Activated naive CD4-positive, alpha-beta T cell treated with anti-CD3 and anti-CD28 coated beads for 36 hours (primary cell): Measurements from ENCODE around the gene SVEP1. TPM values are rescaled to one million over a fixed set of nuclear protein-coding genes. Genes with fewer than 3 reads are reported as not detected.
"Not testable (repeated sequence)": the region's sequence is repeated elsewhere in the genome, so short reads cannot be mapped to it uniquely, and the experiment has no call there.

Experiments
- CTCF ChIA-PET: fragments of 350-600 bp; sonication (Branson Sonifier 250); formaldehyde crosslinking; loops from one replicate; lab custom pipeline; 2021; ENCODE audit warnings: antibody characterized with exemption; lab: Charles Lee
- DNase-seq: peaks from one replicate; pipeline ENCODE4 v3.0.0-alpha.2; 2020
- H3K27ac Mint-ChIP-seq: one replicate; pipeline ENCODE4 v1.8.0; 2021; ENCODE audit warnings: mild to moderate bottlenecking, mixed read lengths
- H3K27me3 Mint-ChIP-seq: one replicate; pipeline ENCODE4 v1.8.0; 2021; ENCODE audit warnings: low read depth, mixed read lengths
- H3K36me3 Mint-ChIP-seq: one replicate; pipeline ENCODE4 v1.8.0; 2021; ENCODE audit warnings: low read depth, mixed read lengths
- H3K4me1 Mint-ChIP-seq: one replicate; pipeline ENCODE4 v1.8.0; 2021; ENCODE audit warnings: low read depth, mixed read lengths
- H3K4me3 Mint-ChIP-seq: one replicate; pipeline ENCODE4 v1.8.0; 2021; ENCODE audit warnings: mild to moderate bottlenecking, moderate library complexity, mixed read lengths
- H3K9me3 Mint-ChIP-seq: one replicate; pipeline ENCODE4 v1.8.0; 2021; ENCODE audit warnings: mixed read lengths
- intact Hi-C: fragments of 100-400 bp; cut with micrococcal nuclease; formaldehyde crosslinking; loops from one replicate; pipeline ENCODE4 v1.15.1; 2023
- total RNA-seq, 2 experiments: library from RNA; stranded (reverse); gene quantifications; one replicate each; pipeline ENCODE4 v1.2.3, GENCODE V29; 2021

The SVEP1 gene
- total RNA-seq, 2 experiments from 2014 or later = not detected

DNA sequence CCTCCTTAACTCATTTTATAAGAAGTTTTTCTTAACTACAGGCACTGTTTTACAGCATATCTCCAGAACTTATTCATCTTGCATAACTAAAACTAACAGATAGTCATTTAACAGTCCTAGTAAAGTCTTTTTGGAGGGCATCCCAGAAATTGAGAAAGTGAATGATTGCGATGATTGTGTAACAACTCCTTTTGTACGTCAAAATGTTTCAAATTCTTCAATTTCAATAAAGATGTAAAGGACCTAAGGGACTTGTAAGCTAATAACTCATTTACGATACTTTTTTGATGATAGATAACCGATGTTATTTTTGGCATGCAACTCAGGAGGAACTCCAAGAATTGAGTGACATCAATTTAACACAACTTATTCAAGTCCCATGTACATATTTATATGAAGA, 42.7 kb downstream of the SVEP1 start:
- Mint-ChIP-seq H3K9me3 (no peaks in the 10 kb centered on the region), H3K27ac (no peak overlapping the region), H3K4me1 (no peaks in the 10 kb centered on the region), H3K27me3 (peaks cover 4% of the 10 kb centered on the region), H3K36me3 (no peaks in the 10 kb centered on the region), H3K4me3 (no peak overlapping the region)
- intact Hi-C loops = loop anchor here (10.0 kb wide), 1 partner anchor 62 kb away; no protein-coding TSS in a partner anchor
- CTCF ChIA-PET = no interaction called here
- no peak for DNase-seq

DNA sequence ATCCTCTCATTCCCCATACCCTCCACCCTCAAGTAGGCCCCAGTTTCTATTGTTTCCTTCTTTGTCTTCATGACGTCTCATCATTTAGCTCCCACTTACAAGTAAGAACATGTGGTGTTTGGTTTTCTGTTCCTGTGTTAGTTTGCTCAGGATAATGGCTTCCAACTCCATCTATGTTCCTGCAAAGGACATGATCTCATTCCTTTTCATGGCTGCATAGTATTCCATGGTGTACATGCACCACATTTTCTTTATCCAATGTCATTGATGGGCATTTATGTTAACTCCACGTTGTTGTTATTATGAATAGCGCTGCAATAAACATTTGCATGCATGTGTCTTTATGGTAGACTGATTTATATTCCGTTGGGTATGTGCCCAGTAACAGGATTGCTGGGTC, 45.4 kb downstream of the SVEP1 start:
- intact Hi-C loops = loop anchor here (10.0 kb wide), 1 partner anchor 59 kb away; no protein-coding TSS in a partner anchor
- H3K9me3 Mint-ChIP-seq, H3K4me3 Mint-ChIP-seq, CTCF ChIA-PET, DNase-seq, H3K27ac Mint-ChIP-seq, H3K27me3 Mint-ChIP-seq, H3K36me3 Mint-ChIP-seq, H3K4me1 Mint-ChIP-seq: not testable (repeated sequence)

DNA sequence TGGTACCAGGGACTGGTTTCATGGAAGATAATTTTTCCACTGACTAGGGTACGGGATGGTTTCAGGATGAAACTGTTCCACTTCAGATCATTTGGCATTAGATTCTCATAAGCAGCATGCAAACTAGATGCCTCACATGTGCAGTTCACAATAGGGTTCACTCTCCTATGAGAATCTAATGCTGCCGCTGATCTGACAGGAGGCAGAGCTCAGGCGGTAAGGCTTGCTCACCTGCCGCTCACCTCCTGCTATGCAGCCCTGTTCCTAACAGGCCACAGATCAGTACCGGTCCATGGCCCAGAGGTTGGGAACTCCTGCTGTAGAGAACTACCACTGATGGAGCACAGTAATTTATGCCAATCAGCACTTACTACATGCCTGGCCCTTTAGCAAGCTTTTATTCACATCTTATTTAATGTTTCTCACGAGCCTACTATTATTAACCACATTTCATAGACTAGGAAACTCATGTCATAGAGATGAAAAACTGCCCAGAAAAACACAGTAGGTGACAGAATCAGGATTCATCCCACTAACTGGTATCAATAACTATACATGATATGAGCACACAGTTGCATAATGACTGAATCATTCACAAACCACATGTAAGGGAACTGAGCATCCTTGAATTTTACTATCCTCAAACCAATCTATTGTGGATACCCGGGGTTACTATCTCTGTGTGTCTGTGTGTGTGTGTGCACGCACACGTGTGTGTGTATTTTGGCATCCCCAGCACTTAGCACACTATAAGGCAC, 46.5 kb downstream of the SVEP1 start:
- H3K4me1 Mint-ChIP-seq = no peaks in the 10 kb centered on the region
- DNase-seq = no peak
- no peak overlapping the region for H3K4me3 Mint-ChIP-seq
- intact Hi-C loops = loop anchor here (10.0 kb wide), 1 partner anchor 58 kb away; no protein-coding TSS in a partner anchor
- H3K27me3 Mint-ChIP-seq = peaks cover 4% of the 10 kb centered on the region
- H3K36me3 Mint-ChIP-seq = no peaks in the 10 kb centered on the region
- no peak overlapping the region for H3K27ac Mint-ChIP-seq
- CTCF ChIA-PET = no interaction called here
- H3K9me3 Mint-ChIP-seq = no peaks in the 10 kb centered on the region

DNA sequence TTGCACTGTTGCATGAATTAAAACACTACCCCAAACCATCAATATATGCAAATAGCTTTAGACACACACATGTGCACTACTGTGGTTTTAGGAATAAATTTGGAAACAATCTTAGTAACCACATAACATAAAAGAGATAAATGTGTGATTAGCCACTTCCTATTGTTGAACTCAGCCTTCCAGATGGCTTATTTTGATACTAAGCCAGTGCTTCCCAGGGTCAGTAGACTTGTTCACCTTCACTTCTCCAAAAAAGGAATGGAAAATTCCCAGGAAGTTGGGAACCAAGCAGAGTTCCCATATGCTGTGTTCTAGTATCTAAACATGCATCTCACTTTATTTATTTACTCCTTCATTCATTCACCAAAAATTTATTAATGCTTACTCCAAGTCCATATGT, 47.8 kb downstream of the SVEP1 start:
- H3K36me3 Mint-ChIP-seq = no peaks in the 10 kb centered on the region
- H3K27ac Mint-ChIP-seq = no peak overlapping the region
- no peak overlapping the region for H3K4me3 Mint-ChIP-seq
- H3K4me1 Mint-ChIP-seq = no peaks in the 10 kb centered on the region
- H3K27me3 Mint-ChIP-seq = peaks cover 4% of the 10 kb centered on the region
- no peak for DNase-seq
- CTCF ChIA-PET = no interaction called here
- no peaks in the 10 kb centered on the region for H3K9me3 Mint-ChIP-seq
- intact Hi-C loops = loop anchor here (10.0 kb wide), 1 partner anchor 57 kb away; no protein-coding TSS in a partner anchor

DNA sequence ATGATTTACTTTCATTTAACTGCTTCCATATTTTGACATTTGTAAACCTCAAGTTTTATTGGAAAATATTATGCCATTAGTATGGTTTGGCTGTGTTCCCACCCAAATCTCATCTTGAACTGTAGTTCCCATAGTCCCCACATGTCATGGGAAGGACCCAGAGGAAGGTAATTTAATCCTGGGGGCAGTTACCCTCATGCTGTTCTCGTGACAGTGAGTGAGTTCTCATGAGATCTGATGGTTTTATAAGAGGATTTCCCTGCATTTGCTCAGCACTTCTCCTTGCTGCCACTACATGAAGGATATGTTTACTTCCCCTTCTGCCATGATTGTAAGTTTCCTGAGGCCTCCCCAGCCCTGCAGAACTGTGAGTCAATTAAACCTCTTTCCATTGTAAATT, 48.3 kb downstream of the SVEP1 start:
- H3K27me3 Mint-ChIP-seq, H3K4me3 Mint-ChIP-seq, H3K9me3 Mint-ChIP-seq, DNase-seq, CTCF ChIA-PET, H3K4me1 Mint-ChIP-seq, H3K27ac Mint-ChIP-seq, H3K36me3 Mint-ChIP-seq: not testable (repeated sequence)
- intact Hi-C loops = loop anchor here (10.0 kb wide), 1 partner anchor 56 kb away; no protein-coding TSS in a partner anchor

DNA sequence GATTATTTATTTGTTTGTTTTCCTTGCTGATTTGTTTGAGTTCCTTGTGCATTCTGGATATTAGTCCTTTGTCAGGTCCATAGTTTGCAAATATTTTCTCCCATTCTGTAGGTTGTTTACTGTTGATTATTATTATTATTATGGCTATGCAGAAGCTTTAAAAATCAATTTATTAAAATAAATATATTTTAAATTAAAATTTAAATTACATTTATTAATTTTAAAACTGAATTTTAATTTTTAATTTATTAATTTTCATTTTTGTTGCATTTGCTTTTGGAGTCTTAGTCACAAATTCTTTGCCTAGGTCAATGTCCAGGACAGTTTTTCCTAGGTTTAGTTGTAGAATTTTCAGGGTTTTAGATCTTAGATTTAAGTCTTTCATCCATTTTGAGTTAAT, 50.9 kb downstream of the SVEP1 start:
- intact Hi-C loops = no loop called here
- Mint-ChIP-seq H3K4me1 (no peaks in the 10 kb centered on the region), H3K4me3 (no peak overlapping the region), H3K36me3 (no peaks in the 10 kb centered on the region), H3K27ac (no peak overlapping the region), H3K27me3 (no peaks in the 10 kb centered on the region), H3K9me3 (no peaks in the 10 kb centered on the region)
- CTCF ChIA-PET = interaction anchor here (0.6 kb wide), 1 partner anchor 176 kb away, joined by 3 read pairs; no protein-coding TSS in a partner anchor
- no peak for DNase-seq

DNA sequence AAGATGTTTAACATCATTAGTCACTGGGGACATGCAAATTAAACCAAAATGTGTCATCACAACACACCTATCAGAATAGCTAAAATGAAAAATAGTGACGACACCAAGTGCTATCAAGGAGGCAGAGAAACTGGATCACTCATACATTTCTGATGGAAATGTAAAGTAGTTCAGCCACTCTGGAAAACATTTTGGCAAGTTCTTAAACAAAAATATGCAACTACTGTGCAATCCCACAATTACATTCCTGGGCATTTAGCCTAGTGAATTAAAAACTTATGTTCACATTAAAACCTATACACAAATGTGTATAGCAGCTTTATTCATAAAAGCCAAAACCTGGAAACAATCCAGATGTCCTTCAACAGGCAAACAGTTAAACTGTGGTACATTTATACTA, 53.1 kb downstream of the SVEP1 start:
- H3K9me3 Mint-ChIP-seq = no peaks in the 10 kb centered on the region
- CTCF ChIA-PET = no interaction called here
- DNase-seq = no peak
- H3K36me3 Mint-ChIP-seq = no peaks in the 10 kb centered on the region
- no peak overlapping the region for H3K4me3 Mint-ChIP-seq
- no peaks in the 10 kb centered on the region for H3K27me3 Mint-ChIP-seq
- no peak overlapping the region for H3K27ac Mint-ChIP-seq
- intact Hi-C loops = no loop called here
- no peaks in the 10 kb centered on the region for H3K4me1 Mint-ChIP-seq

DNA sequence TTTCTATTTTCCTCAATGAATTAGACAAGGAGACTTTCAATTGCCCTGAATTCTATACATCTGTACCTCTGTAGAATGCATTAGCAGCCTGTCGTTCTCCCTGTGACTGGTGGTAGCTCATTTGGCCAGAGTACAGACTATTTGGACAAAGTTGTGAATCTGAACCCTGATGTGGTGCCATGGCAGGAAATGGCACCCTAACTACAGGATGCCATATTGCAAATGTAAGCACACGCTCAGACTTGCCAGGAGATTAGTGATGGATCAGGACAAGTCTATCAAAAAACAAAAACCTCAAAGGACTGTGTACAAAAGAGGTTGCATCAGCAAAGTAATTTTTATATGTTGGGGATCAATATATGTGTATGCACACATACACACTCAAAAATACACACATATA, 58.3 kb downstream of the SVEP1 start:
- no peaks in the 10 kb centered on the region for H3K4me1 Mint-ChIP-seq
- H3K9me3 Mint-ChIP-seq = no peaks in the 10 kb centered on the region
- H3K27me3 Mint-ChIP-seq = no peaks in the 10 kb centered on the region
- CTCF ChIA-PET = no interaction called here
- H3K36me3 Mint-ChIP-seq = no peaks in the 10 kb centered on the region
- H3K27ac Mint-ChIP-seq = no peak overlapping the region
- H3K4me3 Mint-ChIP-seq = no peak overlapping the region
- intact Hi-C loops = no loop called here
- DNase-seq = no peak

DNA sequence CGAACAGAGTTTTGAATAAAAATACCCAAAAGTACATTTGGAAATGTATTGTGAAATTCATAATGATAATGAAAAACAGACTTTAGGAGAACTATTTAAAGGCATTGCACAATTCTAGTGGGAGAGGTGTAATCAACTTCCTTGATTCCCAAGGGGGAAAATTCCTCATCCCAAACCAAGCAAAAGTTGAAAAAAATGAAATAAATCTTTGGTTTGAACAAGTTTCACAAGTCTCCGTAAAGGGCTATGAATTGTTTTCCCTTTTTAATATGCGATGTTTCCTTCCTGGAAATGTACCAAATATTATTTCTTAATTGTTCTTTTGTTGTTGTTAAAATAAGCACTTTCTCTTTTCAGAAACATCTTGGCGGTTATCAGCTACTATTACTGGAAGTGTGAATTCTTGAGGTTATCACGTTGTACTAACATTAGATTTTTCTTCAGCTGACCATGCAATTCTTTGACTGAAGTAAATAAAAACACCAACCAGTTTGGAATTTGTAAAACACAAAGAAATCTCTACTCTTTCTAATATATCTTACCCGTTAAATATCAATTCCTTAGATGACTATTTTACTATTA, 59.3 kb downstream of the SVEP1 start:
- CTCF ChIA-PET = no interaction called here
- Mint-ChIP-seq H3K27me3 (no peaks in the 10 kb centered on the region), H3K36me3 (no peaks in the 10 kb centered on the region), H3K4me1 (no peaks in the 10 kb centered on the region), H3K27ac (no peak overlapping the region), H3K4me3 (no peak overlapping the region), H3K9me3 (no peaks in the 10 kb centered on the region)
- intact Hi-C loops = no loop called here
- no peak for DNase-seq

DNA sequence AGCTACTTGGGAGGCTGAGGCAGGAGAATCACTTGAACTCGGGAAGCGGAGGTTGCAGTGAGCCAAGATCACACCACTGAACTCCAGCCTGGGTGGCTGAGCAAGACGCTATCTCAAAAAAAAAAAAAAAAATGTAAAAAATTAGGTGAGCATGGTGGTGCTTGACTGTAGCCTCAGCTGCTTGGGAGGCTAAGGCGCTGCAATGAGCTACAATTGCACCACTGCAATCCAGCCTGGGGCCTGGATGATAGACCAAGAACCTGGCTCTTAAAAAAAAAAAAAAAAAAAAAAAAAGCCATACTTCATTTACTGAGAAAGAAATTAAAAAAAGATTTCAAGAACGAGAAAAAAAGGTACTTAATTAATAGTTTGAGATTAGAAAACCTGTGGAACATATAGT, 62.1 kb downstream of the SVEP1 start:
- DNase-seq = no peak
- Mint-ChIP-seq H3K4me3 (no peak overlapping the region), H3K9me3 (no peaks in the 10 kb centered on the region), H3K4me1 (no peaks in the 10 kb centered on the region), H3K27me3 (peaks cover 4% of the 10 kb centered on the region), H3K27ac (no peak overlapping the region), H3K36me3 (no peaks in the 10 kb centered on the region)
- CTCF ChIA-PET = no interaction called here
- intact Hi-C loops = no loop called here

DNA sequence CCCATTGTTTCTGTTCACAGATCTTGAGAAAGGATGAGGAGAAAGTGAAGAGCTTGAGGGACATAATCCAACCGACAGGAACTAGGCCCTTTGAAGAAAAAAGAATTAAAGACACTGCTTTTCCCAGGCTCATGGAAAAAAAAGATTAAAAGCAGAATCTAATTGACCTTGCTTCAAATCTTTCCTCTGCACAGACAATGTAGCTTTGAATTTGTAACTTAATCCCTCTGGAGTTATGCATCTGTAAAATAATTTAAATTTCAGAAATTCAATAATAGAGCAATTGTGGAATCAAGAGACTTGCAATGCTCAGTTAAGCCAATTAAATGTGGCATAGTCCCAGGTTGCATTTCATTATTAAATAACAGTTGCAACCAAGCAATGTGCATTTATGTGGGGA, 64.6 kb downstream of the SVEP1 start:
- no peak overlapping the region for H3K4me3 Mint-ChIP-seq

DNA sequence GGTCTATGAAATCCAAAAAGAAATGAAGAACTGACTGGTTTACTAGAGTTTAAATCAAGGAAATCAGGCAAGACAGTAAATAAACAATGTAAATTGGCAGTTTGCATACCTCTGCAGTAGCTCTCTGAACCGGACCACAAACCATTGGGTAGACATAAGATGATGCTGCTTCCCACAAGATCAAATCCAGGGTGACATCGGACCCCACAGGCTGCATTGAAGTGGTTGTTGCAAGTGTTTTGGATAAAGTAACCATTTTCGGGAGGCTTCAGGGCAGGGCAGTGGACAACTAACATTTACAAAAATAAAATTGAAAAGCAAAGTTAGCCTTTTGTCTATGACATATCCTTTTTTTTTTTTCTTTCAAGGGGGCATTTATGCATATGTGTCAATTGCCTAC, 66.7 kb downstream of the SVEP1 start:
- H3K27ac Mint-ChIP-seq = no peak overlapping the region
- no peaks in the 10 kb centered on the region for H3K36me3 Mint-ChIP-seq
- H3K9me3 Mint-ChIP-seq = no peaks in the 10 kb centered on the region
- H3K27me3 Mint-ChIP-seq = peaks cover 4% of the 10 kb centered on the region
- no peaks in the 10 kb centered on the region for H3K4me1 Mint-ChIP-seq
- CTCF ChIA-PET = no interaction called here
- no peak for DNase-seq
- no peak overlapping the region for H3K4me3 Mint-ChIP-seq
- intact Hi-C loops = no loop called here

More for the DNA sequence above, 64.6 kb downstream of the SVEP1 start:
- intact Hi-C loops = no loop called here
- no peaks in the 10 kb centered on the region for H3K9me3 Mint-ChIP-seq
- no peaks in the 10 kb centered on the region for H3K4me1 Mint-ChIP-seq
- peaks cover 4% of the 10 kb centered on the region for H3K27me3 Mint-ChIP-seq
- no peak overlapping the region for H3K27ac Mint-ChIP-seq
- CTCF ChIA-PET = no interaction called here
- no peaks in the 10 kb centered on the region for H3K36me3 Mint-ChIP-seq
- DNase-seq = no peak

DNA sequence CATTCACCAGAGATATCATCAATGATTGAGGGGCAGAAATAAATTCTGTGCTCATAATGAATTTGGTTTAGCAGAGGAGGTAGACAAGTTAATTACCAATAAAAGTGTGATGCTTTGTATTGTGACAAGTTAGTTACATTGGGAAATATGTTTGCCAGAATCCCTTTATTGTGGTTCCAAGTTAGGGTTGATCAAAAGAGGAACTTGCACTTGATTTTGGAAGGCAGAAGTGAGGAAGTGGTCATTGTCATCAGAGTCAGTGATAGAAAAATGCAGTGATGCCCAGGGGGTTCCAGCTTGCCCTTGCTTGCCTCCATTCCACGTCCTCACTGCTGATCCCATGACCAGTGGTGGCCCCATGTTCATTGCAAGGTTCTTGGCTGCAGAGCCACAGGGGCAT, 69.7 kb downstream of the SVEP1 start:
- no peaks in the 10 kb centered on the region for H3K4me1 Mint-ChIP-seq
- intact Hi-C loops = no loop called here
- H3K36me3 Mint-ChIP-seq = no peaks in the 10 kb centered on the region
- H3K27ac Mint-ChIP-seq = no peak overlapping the region
- no peak overlapping the region for H3K4me3 Mint-ChIP-seq
- H3K27me3 Mint-ChIP-seq = peaks cover 4% of the 10 kb centered on the region
- CTCF ChIA-PET = no interaction called here
- H3K9me3 Mint-ChIP-seq = no peaks in the 10 kb centered on the region
- DNase-seq = no peak
